ENCODE measurements around the gene MAFG.
"Not testable (repeated sequence)": the region's sequence is repeated elsewhere in the genome, so short reads cannot be mapped to it uniquely, and the experiment has no call there.

- not testable (repeated sequence) for TF ChIP-seq RAD21 (conservative IDR thresholded peaks at IDR 0.05); EZH2 (IDR thresholded peaks at IDR 0.05; ENCODE audit: borderline replicate concordance, insufficient read depth, low read length, poor library complexity, severe bottlenecking); SMC3 (conservative IDR thresholded peaks at IDR 0.05; ENCODE audit: poor library complexity)
- TF ChIP-seq, protein P1, sequence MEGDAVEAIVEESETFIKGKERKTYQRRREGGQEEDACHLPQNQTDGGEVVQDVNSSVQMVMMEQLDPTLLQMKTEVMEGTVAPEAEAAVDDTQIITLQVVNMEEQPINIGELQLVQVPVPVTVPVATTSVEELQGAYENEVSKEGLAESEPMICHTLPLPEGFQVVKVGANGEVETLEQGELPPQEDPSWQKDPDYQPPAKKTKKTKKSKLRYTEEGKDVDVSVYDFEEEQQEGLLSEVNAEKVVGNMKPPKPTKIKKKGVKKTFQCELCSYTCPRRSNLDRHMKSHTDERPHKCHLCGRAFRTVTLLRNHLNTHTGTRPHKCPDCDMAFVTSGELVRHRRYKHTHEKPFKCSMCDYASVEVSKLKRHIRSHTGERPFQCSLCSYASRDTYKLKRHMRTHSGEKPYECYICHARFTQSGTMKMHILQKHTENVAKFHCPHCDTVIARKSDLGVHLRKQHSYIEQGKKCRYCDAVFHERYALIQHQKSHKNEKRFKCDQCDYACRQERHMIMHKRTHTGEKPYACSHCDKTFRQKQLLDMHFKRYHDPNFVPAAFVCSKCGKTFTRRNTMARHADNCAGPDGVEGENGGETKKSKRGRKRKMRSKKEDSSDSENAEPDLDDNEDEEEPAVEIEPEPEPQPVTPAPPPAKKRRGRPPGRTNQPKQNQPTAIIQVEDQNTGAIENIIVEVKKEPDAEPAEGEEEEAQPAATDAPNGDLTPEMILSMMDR (IDR thresholded peaks at IDR 0.05; ENCODE audit: poor library complexity, severe bottlenecking), result not testable (repeated sequence)
Observed at GRCh38 chr17:81918333-81918669, 9.2 kb downstream of the MAFG start.
